ENCODE measurements around the gene INIP.

GRCh38 chr9:112655668-112656067, 62.2 kb downstream of the INIP start:
- no peak for TF ChIP-seq EP300 (IDR thresholded peaks at IDR 0.05; ENCODE audit: borderline replicate concordance)
- TF ChIP-seq MAX (IDR thresholded peaks at IDR 0.05), result no peak
- no peak for TF ChIP-seq FOXM1 (IDR thresholded peaks at IDR 0.05; ENCODE audit: borderline replicate concordance, low read depth)
- TF ChIP-seq NFIC (IDR thresholded peaks at IDR 0.05), result no peak
- TF ChIP-seq EGR1 (IDR thresholded peaks at IDR 0.05), result no peak
- TF ChIP-seq TCF12 (IDR thresholded peaks at IDR 0.05; ENCODE audit: low read depth), result no peak
- no peak for TF ChIP-seq TEAD4 (IDR thresholded peaks at IDR 0.05)
- no peak for TF ChIP-seq CEBPB (IDR thresholded peaks at IDR 0.05)
- TF ChIP-seq REST (IDR thresholded peaks at IDR 0.05; ENCODE audit: low read depth), result no peak
- TF ChIP-seq YY1 (IDR thresholded peaks at IDR 0.05; ENCODE audit: low read depth), result no peak
- no peak for TF ChIP-seq ZBTB7A (IDR thresholded peaks at IDR 0.05; ENCODE audit: low read depth)
- no peak for TF ChIP-seq USF1 (IDR thresholded peaks at IDR 0.05)
- TF ChIP-seq RAD21 (IDR thresholded peaks at IDR 0.05; ENCODE audit: low read depth), result no peak

Data from Ishikawa (cell line).